DND-41 (cell line): ENCODE measurements around the gene SIPA1L2.

Experiments
- EZH2 ChIP-seq: IDR thresholded peaks from 3 replicates; pipeline ENCODE4 v1.6.1; 2012; ENCODE audit warnings: borderline replicate concordance, low read depth, mild to moderate bottlenecking, moderate library complexity, low read length, inconsistent platforms; ENCODE audit not compliant: severe bottlenecking
- TF ChIP-seq, protein P1 (sequence below): IDR thresholded peaks from 2 replicates; pipeline ENCODE4 v1.5.1; 2012; ENCODE audit warnings: borderline replicate concordance, low read length, moderate library complexity, mild to moderate bottlenecking; ENCODE audit not compliant: poor library complexity, severe bottlenecking; ENCODE audit errors: extremely low read depth

DNA sequence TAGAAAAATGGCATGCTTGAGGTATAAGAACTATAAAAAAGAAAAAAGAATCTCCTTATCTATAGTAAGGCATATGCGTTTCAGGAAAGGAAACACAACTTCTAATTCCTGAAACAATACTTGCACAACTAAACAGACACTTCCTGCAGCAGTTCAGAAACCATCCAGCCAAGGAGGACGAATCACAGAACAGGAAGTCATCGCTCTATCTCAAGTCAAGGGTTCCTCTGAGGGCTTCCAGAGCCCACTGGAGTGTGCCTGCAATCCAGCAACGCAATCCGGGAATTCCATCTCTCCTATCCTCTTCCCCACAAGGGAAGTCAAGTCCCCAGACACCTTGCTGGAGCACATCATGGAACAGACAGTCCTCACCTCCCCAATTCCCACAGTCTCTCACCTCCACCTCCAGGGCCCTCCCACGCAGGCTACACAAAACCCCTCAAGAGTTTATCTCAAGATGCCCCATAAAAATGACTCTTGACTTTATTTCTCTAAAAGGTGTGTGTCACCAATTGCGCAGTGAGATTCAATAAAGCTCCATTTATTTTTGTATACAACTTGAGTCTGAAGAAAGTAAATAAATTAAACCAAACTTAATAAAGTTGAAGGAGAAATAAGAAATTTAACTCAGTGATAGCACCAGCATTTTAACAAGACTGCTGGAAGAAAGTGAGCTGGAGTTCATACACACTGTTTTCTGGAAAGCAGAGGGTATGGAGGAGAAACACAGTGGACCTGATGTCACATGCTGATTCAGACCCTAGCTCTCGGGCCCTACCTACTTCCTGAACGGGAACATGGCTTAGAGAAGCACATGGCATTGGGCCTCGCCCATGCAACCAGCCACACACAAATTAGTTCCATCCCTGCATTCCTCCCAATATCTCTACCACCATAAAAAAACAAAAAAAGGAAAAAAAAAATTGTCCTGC lies 39.9 kb downstream of the SIPA1L2 start:
- TF ChIP-seq, protein P1, sequence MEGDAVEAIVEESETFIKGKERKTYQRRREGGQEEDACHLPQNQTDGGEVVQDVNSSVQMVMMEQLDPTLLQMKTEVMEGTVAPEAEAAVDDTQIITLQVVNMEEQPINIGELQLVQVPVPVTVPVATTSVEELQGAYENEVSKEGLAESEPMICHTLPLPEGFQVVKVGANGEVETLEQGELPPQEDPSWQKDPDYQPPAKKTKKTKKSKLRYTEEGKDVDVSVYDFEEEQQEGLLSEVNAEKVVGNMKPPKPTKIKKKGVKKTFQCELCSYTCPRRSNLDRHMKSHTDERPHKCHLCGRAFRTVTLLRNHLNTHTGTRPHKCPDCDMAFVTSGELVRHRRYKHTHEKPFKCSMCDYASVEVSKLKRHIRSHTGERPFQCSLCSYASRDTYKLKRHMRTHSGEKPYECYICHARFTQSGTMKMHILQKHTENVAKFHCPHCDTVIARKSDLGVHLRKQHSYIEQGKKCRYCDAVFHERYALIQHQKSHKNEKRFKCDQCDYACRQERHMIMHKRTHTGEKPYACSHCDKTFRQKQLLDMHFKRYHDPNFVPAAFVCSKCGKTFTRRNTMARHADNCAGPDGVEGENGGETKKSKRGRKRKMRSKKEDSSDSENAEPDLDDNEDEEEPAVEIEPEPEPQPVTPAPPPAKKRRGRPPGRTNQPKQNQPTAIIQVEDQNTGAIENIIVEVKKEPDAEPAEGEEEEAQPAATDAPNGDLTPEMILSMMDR = no peak
- TF ChIP-seq EZH2 = no peak
